Measurements from ENCODE around the gene TUB.

Gene TUB

GRCh38 chr11:8084352-8084751 lies 3.3 kb downstream of the TUB start:
- no peaks in the 10 kb centered on the region for H3K4me1 Mint-ChIP-seq (ENCODE audit: low read depth in 2 of 2)
- ATAC-seq (replicated peaks) (no peak), DNase-seq (no peak)
- H3K27me3 Mint-ChIP-seq, result peaks cover 47 to 90% of the 10 kb centered on the region in 2 donors
- H3K4me3 Mint-ChIP-seq, result no peak overlapping the region
- no peaks in the 10 kb centered on the region for H3K36me3 Mint-ChIP-seq (ENCODE audit: insufficient read depth)
- no peaks in the 10 kb centered on the region for H3K9me3 Mint-ChIP-seq
- no peak overlapping the region for H3K27ac Mint-ChIP-seq

DNA sequence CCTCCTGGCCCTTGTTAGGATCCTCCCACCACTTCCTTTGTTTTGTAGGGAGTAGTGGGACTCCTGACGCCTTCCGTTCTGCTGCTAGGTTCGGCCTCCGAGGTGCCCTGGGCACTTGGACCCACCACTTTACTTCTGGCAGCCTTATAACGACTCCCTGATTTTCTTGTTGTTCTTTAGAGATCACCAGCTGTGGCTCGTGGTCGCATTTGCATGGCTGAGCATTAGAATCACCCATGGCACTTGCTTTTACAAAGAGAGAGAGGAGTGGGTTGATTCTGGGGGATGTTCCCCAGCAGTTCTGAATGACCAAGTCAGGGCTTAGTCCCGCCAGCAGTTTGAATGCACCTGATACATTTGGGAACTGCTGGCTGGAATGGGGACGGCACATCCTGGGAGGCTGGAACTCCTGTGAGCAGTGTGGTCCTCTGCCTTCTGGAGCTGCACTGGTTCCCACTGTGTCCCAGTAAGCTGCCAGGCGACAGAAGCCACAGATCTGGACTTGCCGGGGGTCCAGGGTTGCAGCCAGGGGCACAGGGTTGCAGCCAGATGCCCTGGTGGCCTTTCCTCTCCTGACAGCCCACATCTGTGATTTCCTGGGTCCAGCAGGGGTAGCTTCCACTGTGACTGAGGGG lies 4.1 kb downstream of the TUB start:
- Mint-ChIP-seq H3K27me3 (peaks cover 42 to 83% of the 10 kb centered on the region in 2 donors), H3K27ac (no peak overlapping the region), H3K4me3 (no peak overlapping the region), H3K4me1 (ENCODE audit: low read depth in 2 of 2) (no peaks in the 10 kb centered on the region), H3K36me3 (ENCODE audit: insufficient read depth) (no peaks in the 10 kb centered on the region), H3K9me3 (no peaks in the 10 kb centered on the region)
- no peak for ATAC-seq (replicated peaks)
- DNase-seq, result no peak

GRCh38 chr11:8086001-8086479 lies 5.0 kb downstream of the TUB start:
- Mint-ChIP-seq H3K9me3 (no peaks in the 10 kb centered on the region), H3K4me3 (no peak overlapping the region), H3K27ac (no peak overlapping the region), H3K27me3 (peaks cover 42 to 76% of the 10 kb centered on the region in 2 donors), H3K36me3 (ENCODE audit: insufficient read depth) (no peaks in the 10 kb centered on the region), H3K4me1 (ENCODE audit: low read depth in 2 of 2) (no peaks in the 10 kb centered on the region)
- ATAC-seq (replicated peaks) (no peak), DNase-seq (no peak)

GRCh38 chr11:8086571-8086970 lies 5.6 kb downstream of the TUB start:
- Mint-ChIP-seq H3K27ac (no peak overlapping the region), H3K4me3 (no peak overlapping the region), H3K27me3 (peaks cover 42 to 75% of the 10 kb centered on the region in 2 donors), H3K36me3 (ENCODE audit: insufficient read depth) (no peaks in the 10 kb centered on the region), H3K4me1 (ENCODE audit: low read depth in 2 of 2) (no peaks in the 10 kb centered on the region), H3K9me3 (no peaks in the 10 kb centered on the region)
- no peak for DNase-seq
- ATAC-seq (replicated peaks), result no peak

DNA sequence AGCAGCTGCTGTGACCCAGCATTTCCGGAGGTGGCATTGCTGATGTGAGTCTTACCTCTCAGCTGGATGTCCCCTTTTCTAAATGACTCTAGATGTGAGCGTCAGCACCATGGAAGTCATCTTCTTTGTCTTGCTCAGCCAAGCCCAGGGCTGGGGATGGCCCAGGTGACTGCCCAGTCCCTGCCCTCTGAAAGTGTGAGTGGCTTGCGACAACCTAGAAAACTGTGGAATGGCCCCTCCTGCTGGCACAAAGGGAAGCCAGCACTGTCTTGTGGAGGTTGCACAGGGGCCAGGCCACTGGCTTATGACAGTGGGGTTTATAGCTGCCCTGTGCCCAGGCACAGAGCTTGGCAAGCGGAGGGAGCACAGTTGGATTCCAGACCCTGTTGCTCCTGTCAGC lies 6.2 kb downstream of the TUB start:
- no peak for ATAC-seq (replicated peaks)
- no peak for DNase-seq
- H3K4me3 Mint-ChIP-seq, result no peak overlapping the region
- no peaks in the 10 kb centered on the region for H3K4me1 Mint-ChIP-seq (ENCODE audit: low read depth in 2 of 2)
- H3K27me3 Mint-ChIP-seq, result peaks cover 36 to 68% of the 10 kb centered on the region in 2 donors
- H3K36me3 Mint-ChIP-seq (ENCODE audit: insufficient read depth), result no peaks in the 10 kb centered on the region
- H3K9me3 Mint-ChIP-seq, result no peaks in the 10 kb centered on the region
- H3K27ac Mint-ChIP-seq, result no peak overlapping the region

- no peaks in the 10 kb centered on the region for H3K9me3 Mint-ChIP-seq
- H3K4me1 Mint-ChIP-seq (ENCODE audit: low read depth in 2 of 2), result peaks cover 0 to 2% of the 10 kb centered on the region in 2 donors
- DNase-seq, result no peak
- no peak overlapping the region for H3K27ac Mint-ChIP-seq
- ATAC-seq (replicated peaks), result no peak
- H3K27me3 Mint-ChIP-seq, result peaks cover 30 to 63% of the 10 kb centered on the region in 2 donors
- no peaks in the 10 kb centered on the region for H3K36me3 Mint-ChIP-seq (ENCODE audit: insufficient read depth)
- no peak overlapping the region for H3K4me3 Mint-ChIP-seq
Observed at GRCh38 chr11:8087756-8088155, 6.7 kb downstream of the TUB start.

DNA sequence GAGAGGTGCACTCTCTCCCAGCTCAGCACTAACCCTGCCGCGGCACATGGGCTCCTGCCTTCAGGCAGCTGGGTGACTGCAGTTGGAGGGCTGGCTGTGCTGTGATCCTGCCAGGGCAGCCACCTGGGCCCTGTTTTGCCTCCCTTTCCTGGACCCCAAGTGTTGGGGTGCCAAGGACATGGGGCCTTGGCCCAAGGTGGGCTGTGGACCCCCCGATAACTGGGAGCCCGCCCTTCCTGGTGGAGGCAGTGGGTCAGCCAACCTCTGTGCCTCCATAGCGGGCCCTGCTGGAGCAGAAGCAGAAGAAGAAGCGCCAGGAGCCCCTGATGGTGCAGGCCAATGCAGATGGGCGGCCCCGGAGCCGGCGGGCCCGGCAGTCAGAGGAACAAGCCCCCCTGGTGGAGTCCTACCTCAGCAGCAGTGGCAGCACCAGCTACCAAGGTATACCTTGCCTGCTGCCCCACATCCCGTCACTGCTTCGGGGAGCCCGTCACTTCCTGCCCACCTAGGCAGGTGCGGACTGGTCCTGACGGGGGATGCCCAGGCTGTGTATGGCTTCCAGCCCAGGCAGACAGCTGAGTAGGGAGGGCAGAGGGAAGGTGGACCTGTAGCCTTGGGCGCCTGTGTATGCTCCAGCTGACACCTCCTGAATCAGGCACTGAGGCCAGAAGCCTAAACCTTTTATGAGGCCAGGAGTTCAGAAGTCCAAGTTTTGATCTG lies 8.9 kb downstream of the TUB start:
- Mint-ChIP-seq H3K27ac (no peak overlapping the region), H3K27me3 (peaks cover 12 to 41% of the 10 kb centered on the region in 2 donors), H3K4me1 (ENCODE audit: low read depth in 2 of 2) (peaks cover 0 to 2% of the 10 kb centered on the region in 2 donors), H3K4me3 (no peak overlapping the region), H3K9me3 (no peaks in the 10 kb centered on the region), H3K36me3 (ENCODE audit: insufficient read depth) (no peaks in the 10 kb centered on the region)
- ATAC-seq (replicated peaks), result no peak
- DNase-seq, result no peak

GRCh38 chr11:8090756-8091155 lies 9.7 kb downstream of the TUB start:
- H3K9me3 Mint-ChIP-seq, result no peaks in the 10 kb centered on the region
- peaks cover 0 to 2% of the 10 kb centered on the region in 2 donors for H3K4me1 Mint-ChIP-seq (ENCODE audit: low read depth in 2 of 2)
- no peak for DNase-seq
- H3K36me3 Mint-ChIP-seq (ENCODE audit: insufficient read depth), result no peaks in the 10 kb centered on the region
- ATAC-seq (replicated peaks), result no peak
- H3K27ac Mint-ChIP-seq, result no peak overlapping the region
- H3K27me3 Mint-ChIP-seq, result peaks cover 4 to 33% of the 10 kb centered on the region in 2 donors
- no peak overlapping the region for H3K4me3 Mint-ChIP-seq

- Mint-ChIP-seq H3K36me3 (ENCODE audit: insufficient read depth) (no peaks in the 10 kb centered on the region), H3K27me3 (peaks cover 0 to 23% of the 10 kb centered on the region in 2 donors), H3K9me3 (no peaks in the 10 kb centered on the region), H3K4me3 (no peak overlapping the region), H3K27ac (no peak overlapping the region), H3K4me1 (ENCODE audit: low read depth in 2 of 2) (peaks cover 0 to 2% of the 10 kb centered on the region in 2 donors)
- no peak for ATAC-seq (replicated peaks)
- DNase-seq, result no peak
Observed at GRCh38 chr11:8091721-8092120, 10.7 kb downstream of the TUB start.

DNA sequence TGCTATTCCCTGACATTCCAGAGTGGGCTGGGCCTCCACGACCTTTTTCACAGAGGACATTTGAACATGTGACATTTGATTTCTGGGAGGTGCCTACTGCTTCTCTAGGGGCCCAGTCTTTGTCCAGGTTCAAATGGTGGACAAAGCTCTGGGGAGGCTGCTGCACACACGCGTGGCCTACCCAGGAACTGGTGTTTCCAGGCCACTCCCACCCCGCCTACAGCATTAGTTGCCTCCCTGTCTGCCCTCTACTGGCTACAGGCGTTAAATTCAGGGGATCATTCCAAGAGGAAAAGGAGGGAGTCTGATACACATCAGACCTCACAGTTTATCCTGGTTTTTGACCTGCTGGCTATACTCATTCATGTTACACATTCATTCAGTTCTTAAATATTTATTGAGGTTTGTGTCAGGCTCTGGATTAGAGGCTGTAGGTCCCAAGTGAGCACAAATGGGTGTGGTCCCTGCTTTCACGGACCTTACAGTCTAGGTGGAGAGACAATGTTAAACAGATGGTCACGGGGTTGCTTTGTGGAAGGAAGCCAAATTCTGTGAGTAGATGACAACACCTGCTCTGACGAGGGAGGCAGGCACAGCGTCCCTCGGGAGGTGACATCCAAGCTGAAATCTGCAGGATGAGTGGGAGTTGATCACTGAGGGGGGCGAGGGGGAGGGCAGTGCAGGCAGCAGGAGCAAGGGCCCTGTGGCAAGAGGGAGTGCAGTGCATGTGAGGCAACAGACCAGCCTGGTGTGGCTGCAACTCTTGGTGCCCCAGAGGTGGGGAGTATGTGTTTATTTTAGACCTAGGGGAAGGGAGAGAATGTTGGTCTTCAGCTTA lies 11.8 kb downstream of the TUB start:
- ATAC-seq (replicated peaks) (no peak), DNase-seq (no peak)
- Mint-ChIP-seq H3K36me3 (ENCODE audit: insufficient read depth) (no peaks in the 10 kb centered on the region), H3K27me3 (peaks cover 0 to 12% of the 10 kb centered on the region in 2 donors), H3K4me3 (no peak overlapping the region), H3K27ac (peak overlapping the region in 1 of 2 donors; percentile 13), H3K9me3 (no peaks in the 10 kb centered on the region), H3K4me1 (ENCODE audit: low read depth in 2 of 2) (peaks cover 0 to 2% of the 10 kb centered on the region in 2 donors)

DNA sequence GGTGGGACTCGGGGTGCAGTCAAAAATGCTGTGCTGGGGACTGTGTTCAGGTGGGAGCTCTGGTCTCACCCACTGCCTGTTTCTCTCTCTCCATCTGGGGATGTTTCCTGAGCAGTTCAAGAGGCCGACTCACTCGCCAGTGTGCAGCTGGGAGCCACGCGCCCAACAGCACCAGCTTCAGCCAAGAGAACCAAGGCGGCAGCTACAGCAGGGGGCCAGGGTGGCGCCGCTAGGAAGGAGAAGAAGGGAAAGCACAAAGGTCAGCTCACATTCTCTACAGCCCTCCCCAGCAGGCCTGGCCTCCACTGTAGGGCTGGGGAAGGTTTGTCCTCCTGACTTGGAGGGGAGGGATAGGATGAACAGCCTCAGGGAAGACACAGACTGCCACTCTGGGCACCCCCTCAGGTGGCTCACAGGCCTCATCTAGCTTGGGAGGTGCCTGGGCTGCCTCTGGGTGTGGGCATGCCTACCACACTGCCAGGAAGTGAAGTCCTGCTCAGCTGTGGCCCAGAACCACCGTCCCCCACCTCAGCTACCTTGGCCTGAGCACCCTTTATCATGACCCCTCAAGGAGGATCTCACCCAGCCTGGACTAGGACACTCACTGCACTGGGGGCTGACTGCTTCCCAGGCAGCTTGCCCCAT lies 13.0 kb downstream of the TUB start:
- Mint-ChIP-seq H3K4me1 (ENCODE audit: low read depth in 2 of 2) (peaks cover 0 to 2% of the 10 kb centered on the region in 2 donors), H3K36me3 (ENCODE audit: insufficient read depth) (no peaks in the 10 kb centered on the region), H3K9me3 (no peaks in the 10 kb centered on the region), H3K27ac (no peak overlapping the region), H3K27me3 (no peaks in the 10 kb centered on the region), H3K4me3 (no peak overlapping the region)
- DNase-seq (no peak), ATAC-seq (replicated peaks) (no peak)

DNA sequence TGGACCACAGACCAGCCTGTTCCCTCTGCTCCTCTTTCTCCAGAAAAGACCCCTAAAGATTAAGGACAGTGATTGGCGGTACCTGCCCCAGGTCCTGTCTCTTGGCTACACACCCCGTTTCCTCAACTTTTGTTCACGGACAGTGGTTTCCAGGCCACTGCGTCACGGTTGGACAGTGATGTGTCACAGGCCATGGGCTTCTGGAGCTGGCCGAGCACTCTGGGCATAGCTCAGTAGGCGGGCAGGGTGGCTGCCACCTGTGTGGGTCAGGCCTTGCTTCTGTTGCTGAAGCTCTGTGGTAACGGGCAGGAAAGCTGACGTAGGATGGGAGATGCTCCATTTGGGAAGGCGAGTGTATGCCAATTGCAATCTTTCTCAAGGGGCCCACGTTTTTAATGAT lies 13.6 kb downstream of the TUB start:
- Mint-ChIP-seq H3K27ac (no peak overlapping the region), H3K4me1 (ENCODE audit: low read depth in 2 of 2) (peaks cover 0 to 2% of the 10 kb centered on the region in 2 donors), H3K36me3 (ENCODE audit: insufficient read depth) (no peaks in the 10 kb centered on the region), H3K9me3 (no peaks in the 10 kb centered on the region), H3K27me3 (no peaks in the 10 kb centered on the region), H3K4me3 (no peak overlapping the region)
- ATAC-seq (replicated peaks) (no peak), DNase-seq (no peak)

- Mint-ChIP-seq H3K9me3 (no peaks in the 10 kb centered on the region), H3K27me3 (no peaks in the 10 kb centered on the region), H3K4me3 (no peak overlapping the region), H3K27ac (no peak overlapping the region), H3K36me3 (ENCODE audit: insufficient read depth) (no peaks in the 10 kb centered on the region), H3K4me1 (ENCODE audit: low read depth in 2 of 2) (peaks cover 0 to 2% of the 10 kb centered on the region in 2 donors)
- ATAC-seq (replicated peaks) (no peak), DNase-seq (no peak)
Observed at GRCh38 chr11:8095371-8095770, 14.4 kb downstream of the TUB start.

Data from effector memory CD8-positive, alpha-beta T cell (primary cell).